Hematopoietic multipotent progenitor cell treated with erythropoietin and hydrocortisone succinate and interleukin-3 and kit ligand, for 17 days (in vitro differentiated cells): ENCODE results near the gene DNAJB2.
"Not testable (repeated sequence)": the region's sequence is repeated elsewhere in the genome, so short reads cannot be mapped to it uniquely, and the experiment has no call there.

ENCODE experiments used
- DNase-seq: peaks from one replicate; pipeline ENCODE4 v3.0.0-alpha.2; 2015; ENCODE audit warnings: low spot score

Gene DNAJB2

GRCh38 chr2:219258942-219259341 is 20.2 kb upstream of the DNAJB2 start:
- not testable (repeated sequence) for DNase-seq

GRCh38 chr2:219261024-219261855 is 17.9 kb upstream of the DNAJB2 start:
- DNase-seq, result no peak

- DNase-seq, result no peak
These were observed 12.9 kb upstream of the DNAJB2 start for GRCh38 chr2:219266232-219266631.

GRCh38 chr2:219266886-219267285 is 12.3 kb upstream of the DNAJB2 start:
- no peak for DNase-seq

GRCh38 chr2:219268294-219268693 is 10.9 kb upstream of the DNAJB2 start:
- DNase-seq, result no peak

- no peak for DNase-seq
These were observed 9.7 kb upstream of the DNAJB2 start for GRCh38 chr2:219269362-219270054.

- no peak for DNase-seq
These were observed 9.2 kb upstream of the DNAJB2 start for GRCh38 chr2:219270055-219270372.

GRCh38 chr2:219271021-219271420 is 8.1 kb upstream of the DNAJB2 start:
- DNase-seq, result no peak

- no peak for DNase-seq
These were observed 6.8 kb upstream of the DNAJB2 start for GRCh38 chr2:219272356-219272755.

- no peak for DNase-seq
These were observed 6.2 kb upstream of the DNAJB2 start for GRCh38 chr2:219272995-219273394.

- no peak for DNase-seq
These were observed 5.2 kb upstream of the DNAJB2 start for GRCh38 chr2:219273937-219274336.

GRCh38 chr2:219274361-219274921 is 4.7 kb upstream of the DNAJB2 start:
- DNase-seq, result no peak

GRCh38 chr2:219277703-219278654 is 1.2 kb upstream of the DNAJB2 start:
- DNase-seq, result peak; percentile 92

- DNase-seq, result no peak
These were observed 463 bp upstream of the DNAJB2 start for GRCh38 chr2:219278655-219279150.

GRCh38 chr2:219279916-219280516 is 850 bp downstream of the DNAJB2 start:
- DNase-seq, result no peak

- DNase-seq, result peak; percentile 46
These were observed 1.5 kb downstream of the DNAJB2 start for GRCh38 chr2:219280651-219281050.

- DNase-seq, result no peak
These were observed 2.4 kb downstream of the DNAJB2 start for GRCh38 chr2:219281588-219281987.

- no peak for DNase-seq
These were observed 3.2 kb downstream of the DNAJB2 start for GRCh38 chr2:219282375-219282774.

- DNase-seq, result no peak
These were observed 3.9 kb downstream of the DNAJB2 start for GRCh38 chr2:219282943-219283581.

GRCh38 chr2:219284501-219285372 is 5.6 kb downstream of the DNAJB2 start:
- no peak for DNase-seq
